Measurements from ENCODE around the gene SCRT2.

Gene SCRT2

DNA sequence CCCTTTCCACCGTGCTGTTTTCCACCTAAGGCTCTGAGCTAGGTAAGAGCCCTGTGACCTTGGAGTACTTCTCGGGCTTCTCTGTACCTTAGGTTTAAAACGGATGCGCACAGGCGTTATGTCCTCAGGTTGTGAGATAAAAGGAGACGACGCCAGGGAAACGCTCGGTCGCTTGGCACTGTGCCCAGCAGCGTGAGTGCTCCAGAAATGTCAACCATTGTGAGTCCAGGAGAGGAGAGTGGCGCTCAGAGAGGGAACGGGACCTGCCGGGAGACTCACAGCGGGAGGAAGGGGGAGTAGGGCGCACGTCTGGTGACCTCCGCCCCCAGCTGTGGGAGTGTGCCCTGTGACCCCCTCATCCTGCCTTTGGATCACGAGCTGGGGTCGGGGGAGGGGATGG is 33.8 kb upstream of the SCRT2 start:
- TF ChIP-seq, protein P1, sequence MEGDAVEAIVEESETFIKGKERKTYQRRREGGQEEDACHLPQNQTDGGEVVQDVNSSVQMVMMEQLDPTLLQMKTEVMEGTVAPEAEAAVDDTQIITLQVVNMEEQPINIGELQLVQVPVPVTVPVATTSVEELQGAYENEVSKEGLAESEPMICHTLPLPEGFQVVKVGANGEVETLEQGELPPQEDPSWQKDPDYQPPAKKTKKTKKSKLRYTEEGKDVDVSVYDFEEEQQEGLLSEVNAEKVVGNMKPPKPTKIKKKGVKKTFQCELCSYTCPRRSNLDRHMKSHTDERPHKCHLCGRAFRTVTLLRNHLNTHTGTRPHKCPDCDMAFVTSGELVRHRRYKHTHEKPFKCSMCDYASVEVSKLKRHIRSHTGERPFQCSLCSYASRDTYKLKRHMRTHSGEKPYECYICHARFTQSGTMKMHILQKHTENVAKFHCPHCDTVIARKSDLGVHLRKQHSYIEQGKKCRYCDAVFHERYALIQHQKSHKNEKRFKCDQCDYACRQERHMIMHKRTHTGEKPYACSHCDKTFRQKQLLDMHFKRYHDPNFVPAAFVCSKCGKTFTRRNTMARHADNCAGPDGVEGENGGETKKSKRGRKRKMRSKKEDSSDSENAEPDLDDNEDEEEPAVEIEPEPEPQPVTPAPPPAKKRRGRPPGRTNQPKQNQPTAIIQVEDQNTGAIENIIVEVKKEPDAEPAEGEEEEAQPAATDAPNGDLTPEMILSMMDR (IDR thresholded peaks at IDR 0.05; ENCODE audit: control insufficient read depth, insufficient read depth, low read depth, low read length, missing control alignments) = no peak
- H3K4me3 ChIP-seq (ENCODE audit: control insufficient read depth, low read depth, low read length) = no peak overlapping the region
- no peak for DNase-seq (ENCODE audit: low read depth)

DNA sequence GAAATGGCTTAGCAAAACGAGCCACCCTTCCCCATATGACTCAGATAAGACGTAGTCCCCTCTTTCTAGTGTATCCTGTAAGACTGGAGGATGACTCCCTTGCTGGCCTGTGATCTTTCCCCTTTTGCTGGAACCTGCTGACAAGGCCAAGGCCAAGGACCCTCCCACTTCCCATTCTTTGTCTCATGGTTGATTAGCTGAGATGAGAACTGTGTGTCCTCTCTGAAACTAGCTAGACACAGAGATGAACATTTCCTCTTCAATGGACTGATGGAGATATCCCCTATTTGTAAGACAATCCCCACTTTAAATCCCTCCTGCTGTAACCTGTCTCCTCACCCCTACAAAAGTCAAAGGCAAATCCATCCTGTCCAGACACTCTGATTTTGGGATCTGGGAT is 33.4 kb upstream of the SCRT2 start:
- no peak for DNase-seq (ENCODE audit: low read depth)
- H3K4me3 ChIP-seq (ENCODE audit: control insufficient read depth, low read depth, low read length) = no peak overlapping the region
- TF ChIP-seq, protein P1 (IDR thresholded peaks at IDR 0.05; ENCODE audit: control insufficient read depth, insufficient read depth, low read depth, low read length, missing control alignments) = no peak

DNA sequence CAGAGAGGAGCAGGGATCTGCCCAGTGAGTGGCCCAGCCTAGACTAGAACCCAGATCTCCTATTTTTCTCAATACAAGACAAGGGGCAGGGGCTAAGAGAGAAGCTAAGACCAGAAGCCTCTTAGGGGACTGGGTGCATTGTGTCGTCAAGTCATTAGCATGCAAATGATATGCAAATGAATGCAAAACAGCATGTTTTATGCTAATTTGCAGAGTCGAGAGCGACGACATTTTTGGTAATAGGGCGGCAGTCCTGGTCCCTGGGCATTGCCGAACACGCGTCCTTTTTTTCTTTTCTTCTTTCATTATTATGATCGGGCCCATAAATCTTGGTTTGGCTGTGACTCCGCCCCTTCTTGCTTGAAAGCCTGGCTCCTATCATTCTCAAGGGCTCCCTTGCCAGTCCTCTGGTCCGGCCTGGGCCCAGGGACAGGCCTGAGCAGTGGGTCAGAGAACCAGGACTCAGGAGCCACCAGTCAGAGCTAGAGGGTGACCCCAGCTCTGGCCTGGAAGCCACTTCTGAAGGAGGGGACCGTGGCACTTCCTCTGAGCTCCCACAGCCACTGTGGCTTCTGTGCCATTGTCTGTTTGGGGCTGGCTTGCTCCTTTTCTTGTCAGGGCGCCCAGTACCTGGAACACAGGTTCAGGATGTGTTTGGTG is 32.0 kb upstream of the SCRT2 start:
- no peak overlapping the region for H3K4me3 ChIP-seq (ENCODE audit: control insufficient read depth, low read depth, low read length)
- TF ChIP-seq, protein P1 (IDR thresholded peaks at IDR 0.05; ENCODE audit: control insufficient read depth, insufficient read depth, low read depth, low read length, missing control alignments) = no peak
- no peak for DNase-seq (ENCODE audit: low read depth)

DNA sequence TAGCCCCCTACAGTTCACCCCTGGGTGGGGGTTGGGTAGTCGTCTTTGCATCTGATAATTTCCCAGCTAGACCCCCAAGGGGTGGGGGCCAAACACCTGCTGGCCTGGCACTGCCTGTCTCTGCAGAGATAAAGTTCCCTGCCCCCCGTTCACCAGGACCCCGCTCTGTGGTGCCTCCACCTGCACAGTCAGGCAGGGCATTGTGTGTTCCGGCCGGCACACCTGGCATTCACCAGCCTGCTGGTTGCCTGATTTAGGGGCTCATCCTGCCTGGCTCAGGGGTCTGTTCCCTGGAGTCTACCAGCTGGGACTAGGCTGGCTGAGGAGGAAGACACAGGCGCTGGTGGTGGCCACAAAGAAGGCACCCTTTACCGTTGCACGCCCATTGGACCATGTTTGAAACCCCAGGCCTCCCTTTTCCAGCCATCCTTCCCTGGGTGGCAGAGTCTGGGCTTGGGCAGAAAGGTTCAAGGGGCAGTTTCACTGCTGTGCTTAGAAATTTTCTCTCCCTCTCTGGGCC is 30.8 kb upstream of the SCRT2 start:
- TF ChIP-seq, protein P1 (IDR thresholded peaks at IDR 0.05; ENCODE audit: control insufficient read depth, insufficient read depth, low read depth, low read length, missing control alignments) = no peak

DNA sequence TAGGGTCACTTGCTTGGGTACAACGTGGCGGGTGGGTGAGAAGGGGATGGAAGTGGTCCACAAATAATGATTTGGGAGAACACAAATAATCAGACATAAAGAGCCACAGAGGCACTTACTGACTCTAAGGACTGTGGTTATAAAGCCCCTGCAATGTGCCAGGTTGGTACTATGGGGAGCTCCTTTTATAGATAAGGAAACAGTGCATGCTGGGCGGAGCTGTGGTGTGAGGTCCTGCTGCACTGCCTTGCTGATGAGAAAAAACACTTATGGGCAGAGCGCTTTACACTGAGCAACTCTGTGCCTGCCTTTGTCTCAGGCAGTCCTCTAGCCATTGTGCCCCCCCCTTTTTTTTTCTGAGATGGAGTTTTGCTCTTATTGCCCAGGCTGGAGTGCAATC is 29.1 kb upstream of the SCRT2 start:
- H3K4me3 ChIP-seq (ENCODE audit: control insufficient read depth, low read depth, low read length) = no peak overlapping the region
- TF ChIP-seq, protein P1 (IDR thresholded peaks at IDR 0.05; ENCODE audit: control insufficient read depth, insufficient read depth, low read depth, low read length, missing control alignments) = no peak
- DNase-seq (ENCODE audit: low read depth) = no peak

More for the DNA sequence above, 30.8 kb upstream of the SCRT2 start:
- no peak for DNase-seq (ENCODE audit: low read depth)
- no peak overlapping the region for H3K4me3 ChIP-seq (ENCODE audit: control insufficient read depth, low read depth, low read length)

DNA sequence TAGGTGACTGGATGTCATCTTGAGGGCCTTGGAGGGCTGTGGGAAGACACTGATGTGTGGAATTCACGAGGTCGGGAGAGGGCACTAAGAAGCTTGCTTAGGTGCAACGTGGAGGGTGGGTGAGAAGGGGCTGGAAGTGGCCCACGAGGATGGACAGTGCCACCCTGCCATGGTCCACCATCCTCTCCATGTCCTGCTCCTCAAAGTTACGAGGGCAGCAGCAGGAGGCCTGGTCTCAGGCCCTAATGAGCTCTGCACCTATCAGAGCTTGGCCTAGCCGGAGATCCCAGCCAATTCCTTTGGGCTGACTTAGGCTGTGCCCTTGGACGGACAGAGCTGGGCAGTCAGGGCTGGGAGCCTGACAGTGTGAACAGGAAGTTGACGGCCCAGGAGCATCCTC is 27.8 kb upstream of the SCRT2 start:
- no peak overlapping the region for H3K4me3 ChIP-seq (ENCODE audit: control insufficient read depth, low read depth, low read length)
- DNase-seq (ENCODE audit: low read depth) = no peak
- TF ChIP-seq, protein P1 (IDR thresholded peaks at IDR 0.05; ENCODE audit: control insufficient read depth, insufficient read depth, low read depth, low read length, missing control alignments) = no peak
